Measurements from ENCODE around the gene STOML1.

- TF ChIP-seq EZH2phosphoT487 (IDR thresholded peaks at IDR 0.05; ENCODE audit: insufficient read depth, low read depth) (no peak), EZH2 (IDR thresholded peaks at IDR 0.05; ENCODE audit: insufficient read depth, poor library complexity, severe bottlenecking) (no peak)
Measured at GRCh38 chr15:73935547-73935946, 56.5 kb downstream of the STOML1 start.

Data from GM23248 (cell line).